Measurements from ENCODE around the gene TTC7B. TPM values are rescaled to one million over a fixed set of nuclear protein-coding genes. Genes with fewer than 3 reads are reported as not detected.
A peak's percentile ranks its signal among the peaks of the same experiment; 100 is the strongest.

TTC7B gene
- total and polyA plus RNA-seq, 4 donors: 23.1 to 85.0 (median 54.6) TPM

DNA sequence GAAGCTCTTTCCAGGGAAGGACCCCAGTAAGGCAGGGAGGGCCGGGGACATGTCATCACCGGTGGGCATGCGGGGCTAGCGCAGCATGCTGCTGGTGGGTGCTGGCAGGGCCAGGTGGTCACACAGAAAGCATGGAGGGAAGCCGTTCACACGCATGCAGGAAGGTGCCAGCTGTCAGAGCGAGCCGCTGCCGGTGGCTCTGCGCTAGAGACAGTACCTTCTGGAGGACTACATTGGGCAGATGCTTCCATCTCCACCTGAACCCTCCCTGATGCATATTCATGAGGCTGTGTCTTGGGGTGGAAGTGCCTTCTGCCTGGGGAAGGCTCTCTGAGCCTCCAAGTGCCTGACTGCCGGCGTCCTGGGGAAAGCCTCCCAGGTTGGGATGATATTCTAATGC lies 215.6 kb downstream of the TTC7B start:
- no peaks in the 10 kb centered on the region for H3K9me3 ChIP-seq (ENCODE audit: control insufficient read depth, insufficient read depth, low read length)
- H3K4me1 ChIP-seq (ENCODE audit: control insufficient read depth, insufficient read depth, low read length): peaks cover 6% of the 10 kb centered on the region
- WGBS (ENCODE audit: insufficient coverage): 82% methylated on average over 6 of the region's 12 CpGs
- no peak overlapping the region for H3K27ac ChIP-seq (ENCODE audit: low read depth, low read length)
- H3K36me3 ChIP-seq (ENCODE audit: control insufficient read depth, insufficient read depth, low read length): no peaks in the 10 kb centered on the region
- DNase-seq (ENCODE audit: low read depth in 4 of 6, low spot score in 6 of 6): peak in 1 of 6 donors; percentile 35
- no peaks in the 10 kb centered on the region for H3K27me3 ChIP-seq (ENCODE audit: control insufficient read depth, insufficient read depth, low read length)
- H3K4me3 ChIP-seq (ENCODE audit: low read depth, low read length): no peak overlapping the region

DNA sequence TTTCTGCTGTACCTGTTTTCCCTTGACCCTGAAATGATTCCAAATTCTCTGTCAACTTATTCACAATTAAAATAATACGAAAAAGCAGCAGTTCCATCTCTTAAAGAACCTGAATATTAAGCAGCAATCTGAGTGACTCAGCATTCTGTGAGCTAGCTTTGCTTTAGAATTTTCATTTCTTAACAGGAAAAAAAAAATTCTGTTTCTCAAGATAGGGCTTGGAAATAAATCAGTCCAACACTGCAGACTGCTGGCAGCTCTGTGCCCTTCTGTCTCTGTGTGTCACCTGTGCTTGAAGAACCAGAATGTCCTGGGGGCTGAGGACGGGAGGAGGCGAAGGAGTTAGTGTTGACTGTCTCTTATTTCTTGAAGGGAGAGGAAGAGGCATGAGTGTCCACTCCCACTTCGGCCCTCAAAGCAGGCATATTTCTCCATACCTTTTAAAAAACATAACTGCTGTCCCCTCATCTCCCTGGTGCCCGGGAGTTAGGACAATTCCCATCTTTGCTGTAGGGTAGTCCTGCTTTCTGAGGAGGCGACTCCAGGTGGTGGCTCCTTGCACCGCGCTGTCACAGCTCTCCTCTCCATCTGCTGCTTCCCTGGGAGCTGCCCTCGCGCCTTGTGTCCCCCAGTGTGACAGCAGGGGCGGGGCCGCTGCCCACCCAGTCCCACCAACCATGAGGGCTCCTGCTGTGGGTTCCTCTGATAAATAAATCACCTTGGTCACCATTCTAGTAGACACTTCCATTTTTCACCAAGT lies 216.3 kb downstream of the TTC7B start:
- H3K27ac ChIP-seq (ENCODE audit: low read depth, low read length): no peak overlapping the region

DNA sequence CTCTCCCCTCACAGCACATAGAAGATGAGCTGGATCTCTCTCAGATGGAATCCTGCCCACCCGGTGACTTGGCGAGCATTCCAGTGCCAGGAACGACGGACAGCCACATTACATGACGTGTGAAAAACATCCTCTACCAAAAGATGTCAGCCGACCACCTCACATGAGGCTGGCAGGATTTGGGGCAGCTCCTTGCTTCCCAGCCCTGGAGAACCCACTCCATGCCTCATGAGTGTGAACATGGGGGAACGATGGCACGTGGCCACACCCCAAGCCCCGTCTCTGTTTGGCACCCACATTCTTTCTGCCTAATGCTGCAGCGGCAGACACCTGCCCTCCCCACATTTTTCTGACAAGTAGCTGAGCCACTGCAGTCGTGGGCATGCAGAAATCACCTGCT lies 216.9 kb downstream of the TTC7B start:
- no peak overlapping the region for H3K4me3 ChIP-seq (ENCODE audit: low read depth, low read length)
- WGBS (ENCODE audit: insufficient coverage): 48% methylated on average over 9 of the region's 11 CpGs
- no peaks in the 10 kb centered on the region for H3K9me3 ChIP-seq (ENCODE audit: control insufficient read depth, insufficient read depth, low read length)
- no peaks in the 10 kb centered on the region for H3K36me3 ChIP-seq (ENCODE audit: control insufficient read depth, insufficient read depth, low read length)
- H3K4me1 ChIP-seq (ENCODE audit: control insufficient read depth, insufficient read depth, low read length): peaks cover 6% of the 10 kb centered on the region
- H3K27ac ChIP-seq (ENCODE audit: low read depth, low read length): no peak overlapping the region
- DNase-seq (ENCODE audit: low read depth in 4 of 6, low spot score in 6 of 6): peak in 2 of 6 donors; percentile 51 to 57
- no peaks in the 10 kb centered on the region for H3K27me3 ChIP-seq (ENCODE audit: control insufficient read depth, insufficient read depth, low read length)

More for the DNA sequence above, 216.3 kb downstream of the TTC7B start:
- no peaks in the 10 kb centered on the region for H3K9me3 ChIP-seq (ENCODE audit: control insufficient read depth, insufficient read depth, low read length)
- H3K36me3 ChIP-seq (ENCODE audit: control insufficient read depth, insufficient read depth, low read length): no peaks in the 10 kb centered on the region
- H3K4me1 ChIP-seq (ENCODE audit: control insufficient read depth, insufficient read depth, low read length): peaks cover 6% of the 10 kb centered on the region
- no peaks in the 10 kb centered on the region for H3K27me3 ChIP-seq (ENCODE audit: control insufficient read depth, insufficient read depth, low read length)
- no peak overlapping the region for H3K4me3 ChIP-seq (ENCODE audit: low read depth, low read length)
- DNase-seq (ENCODE audit: low read depth in 4 of 6, low spot score in 6 of 6): peak in 2 of 6 donors; percentile 54 to 62
- WGBS (ENCODE audit: insufficient coverage): 78% methylated on average over 8 of the region's 12 CpGs

GRCh38 chr14:90597961-90598360 lies 218.3 kb downstream of the TTC7B start:
- Histone ChIP-seq H3K4me1 (ENCODE audit: control insufficient read depth, insufficient read depth, low read length) (peaks cover 6% of the 10 kb centered on the region), H3K4me3 (ENCODE audit: low read depth, low read length) (no peak overlapping the region), H3K27me3 (ENCODE audit: control insufficient read depth, insufficient read depth, low read length) (no peaks in the 10 kb centered on the region), H3K9me3 (ENCODE audit: control insufficient read depth, insufficient read depth, low read length) (no peaks in the 10 kb centered on the region), H3K36me3 (ENCODE audit: control insufficient read depth, insufficient read depth, low read length) (peaks cover 6% of the 10 kb centered on the region), H3K27ac (ENCODE audit: low read depth, low read length) (no peak overlapping the region)
- WGBS (ENCODE audit: insufficient coverage): 97% methylated on average over 15 of the region's 15 CpGs
- DNase-seq (ENCODE audit: low read depth in 4 of 6, low spot score in 6 of 6): no peak

DNA sequence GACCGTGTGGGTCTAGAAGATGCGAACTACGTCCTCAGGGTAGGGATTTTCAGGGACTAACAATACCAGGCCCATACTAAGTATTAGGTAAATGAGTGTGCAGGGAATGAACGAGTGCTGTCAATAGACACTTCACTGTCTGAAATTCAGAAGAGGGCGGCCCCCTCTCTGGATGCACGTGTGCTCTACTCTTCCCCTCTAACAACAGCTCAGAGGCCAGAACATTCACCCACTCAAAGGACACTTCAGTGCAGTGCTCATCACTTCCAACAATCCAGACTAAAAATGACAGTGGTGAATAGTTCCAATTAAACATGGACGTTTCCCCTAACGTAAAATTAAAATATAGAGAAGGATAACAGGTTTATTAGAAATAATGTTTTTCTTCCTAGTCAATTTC lies 219.5 kb downstream of the TTC7B start:
- H3K27ac ChIP-seq (ENCODE audit: low read depth, low read length): no peak overlapping the region
- H3K27me3 ChIP-seq (ENCODE audit: control insufficient read depth, insufficient read depth, low read length): no peaks in the 10 kb centered on the region
- H3K4me1 ChIP-seq (ENCODE audit: control insufficient read depth, insufficient read depth, low read length): peaks cover 6% of the 10 kb centered on the region
- no peaks in the 10 kb centered on the region for H3K9me3 ChIP-seq (ENCODE audit: control insufficient read depth, insufficient read depth, low read length)
- H3K36me3 ChIP-seq (ENCODE audit: control insufficient read depth, insufficient read depth, low read length): peaks cover 11% of the 10 kb centered on the region
- DNase-seq (ENCODE audit: low read depth in 4 of 6, low spot score in 6 of 6): no peak
- no peak overlapping the region for H3K4me3 ChIP-seq (ENCODE audit: low read depth, low read length)
- no CpG with 5 or more reads among the region's 8 CpGs for WGBS (ENCODE audit: insufficient coverage)

- no peaks in the 10 kb centered on the region for H3K9me3 ChIP-seq (ENCODE audit: control insufficient read depth, insufficient read depth, low read length)
- no peaks in the 10 kb centered on the region for H3K27me3 ChIP-seq (ENCODE audit: control insufficient read depth, insufficient read depth, low read length)
- peaks cover 14% of the 10 kb centered on the region for H3K36me3 ChIP-seq (ENCODE audit: control insufficient read depth, insufficient read depth, low read length)
- DNase-seq (ENCODE audit: low read depth in 4 of 6, low spot score in 6 of 6): no peak
- WGBS (ENCODE audit: insufficient coverage): 74% methylated on average over 20 of the region's 25 CpGs
- no peak overlapping the region for H3K27ac ChIP-seq (ENCODE audit: low read depth, low read length)
- no peaks in the 10 kb centered on the region for H3K4me1 ChIP-seq (ENCODE audit: control insufficient read depth, insufficient read depth, low read length)
- no peak overlapping the region for H3K4me3 ChIP-seq (ENCODE audit: low read depth, low read length)
These were observed 222.8 kb downstream of the TTC7B start for GRCh38 chr14:90593254-90594040.

- WGBS (ENCODE audit: insufficient coverage): 94% methylated on average over 2 of the region's 3 CpGs
- H3K27ac ChIP-seq (ENCODE audit: low read depth, low read length): no peak overlapping the region
These were observed 223.6 kb downstream of the TTC7B start for GRCh38 chr14:90592655-90593054.

DNA sequence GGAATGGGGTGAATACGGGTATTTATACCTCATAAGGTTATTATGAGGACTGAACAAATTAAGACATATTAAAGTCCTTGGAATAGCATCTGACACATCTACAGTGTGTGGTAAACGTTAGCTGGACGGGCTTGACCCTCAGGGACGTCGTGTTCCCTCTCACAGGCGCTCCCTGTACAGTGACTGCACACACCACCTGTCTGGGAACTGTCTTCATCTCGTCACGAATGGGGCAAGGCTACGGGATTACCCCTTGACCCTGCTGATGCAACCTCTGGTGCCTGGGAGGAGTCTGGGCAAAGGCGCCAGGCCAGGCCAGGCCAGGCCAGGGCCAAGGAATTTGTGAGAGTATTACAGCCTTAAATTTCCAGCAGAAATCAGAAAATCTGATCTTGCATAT lies 228.3 kb downstream of the TTC7B start:
- 91% methylated on average over 8 of the region's 10 CpGs for WGBS (ENCODE audit: insufficient coverage)
- DNase-seq (ENCODE audit: low read depth in 4 of 6, low spot score in 6 of 6): no peak
- Histone ChIP-seq H3K27ac (ENCODE audit: low read depth, low read length) (no peak overlapping the region), H3K4me1 (ENCODE audit: control insufficient read depth, insufficient read depth, low read length) (no peaks in the 10 kb centered on the region), H3K27me3 (ENCODE audit: control insufficient read depth, insufficient read depth, low read length) (no peaks in the 10 kb centered on the region), H3K9me3 (ENCODE audit: control insufficient read depth, insufficient read depth, low read length) (no peaks in the 10 kb centered on the region), H3K36me3 (ENCODE audit: control insufficient read depth, insufficient read depth, low read length) (peaks cover 43% of the 10 kb centered on the region), H3K4me3 (ENCODE audit: low read depth, low read length) (no peak overlapping the region)

More at GRCh38 chr14:90592655-90593054, 223.6 kb downstream of the TTC7B start:
- no peak overlapping the region for H3K4me3 ChIP-seq (ENCODE audit: low read depth, low read length)
- DNase-seq (ENCODE audit: low read depth in 4 of 6, low spot score in 6 of 6): no peak
- no peaks in the 10 kb centered on the region for H3K4me1 ChIP-seq (ENCODE audit: control insufficient read depth, insufficient read depth, low read length)
- peaks cover 17% of the 10 kb centered on the region for H3K36me3 ChIP-seq (ENCODE audit: control insufficient read depth, insufficient read depth, low read length)
- no peaks in the 10 kb centered on the region for H3K27me3 ChIP-seq (ENCODE audit: control insufficient read depth, insufficient read depth, low read length)
- no peaks in the 10 kb centered on the region for H3K9me3 ChIP-seq (ENCODE audit: control insufficient read depth, insufficient read depth, low read length)

GRCh38 chr14:90587252-90587910 lies 228.8 kb downstream of the TTC7B start:
- Histone ChIP-seq H3K27ac (ENCODE audit: low read depth, low read length) (no peak overlapping the region), H3K4me1 (ENCODE audit: control insufficient read depth, insufficient read depth, low read length) (no peaks in the 10 kb centered on the region), H3K36me3 (ENCODE audit: control insufficient read depth, insufficient read depth, low read length) (peaks cover 39% of the 10 kb centered on the region), H3K27me3 (ENCODE audit: control insufficient read depth, insufficient read depth, low read length) (no peaks in the 10 kb centered on the region), H3K4me3 (ENCODE audit: low read depth, low read length) (no peak overlapping the region), H3K9me3 (ENCODE audit: control insufficient read depth, insufficient read depth, low read length) (no peaks in the 10 kb centered on the region)
- 96% methylated on average over 4 of the region's 6 CpGs for WGBS (ENCODE audit: insufficient coverage)
- DNase-seq (ENCODE audit: low read depth in 4 of 6, low spot score in 6 of 6): no peak
